M059J (cell line): ENCODE results near the gene PM20D2. TPM values are rescaled to one million over a fixed set of nuclear protein-coding genes. Genes with fewer than 3 reads are reported as not detected.

Experiments
- DNase-seq: peaks from one replicate; pipeline ENCODE4 v3.0.0-alpha.2; 2012; ENCODE audit warnings: low read depth
- total RNA-seq: library from RNA; depleted of rRNA; stranded (reverse); fragments of >200 nt; shearing (Covaris generic); gene quantifications from 2 replicates; pipeline ENCODE4 v1.2.3, GENCODE V29; 2014; rRNA removed

Gene PM20D2
- total RNA-seq, 1 experiment from 2014 or later: 12.4 TPM

GRCh38 chr6:89204096-89204495 is 58.2 kb downstream of the PM20D2 start:
- DNase-seq: no peak

DNA sequence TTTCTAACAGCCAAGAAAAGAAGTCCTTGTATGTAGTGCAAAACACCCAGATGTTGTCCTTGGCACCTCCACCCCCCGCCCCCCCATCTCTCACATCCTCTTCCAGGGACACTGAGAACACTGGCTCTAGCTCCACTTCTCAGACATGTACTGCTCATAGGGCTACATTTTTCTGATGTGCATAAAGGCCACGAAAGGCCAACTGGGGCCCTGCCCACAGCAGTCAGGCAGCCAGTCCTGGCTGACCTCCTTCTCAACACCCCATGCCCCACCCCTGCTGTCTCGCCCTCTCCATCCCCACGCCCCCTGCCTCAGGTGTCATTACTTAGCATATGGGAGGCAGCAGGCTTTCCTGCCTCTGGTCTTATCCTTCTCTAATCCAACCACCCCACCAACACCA is 60.0 kb downstream of the PM20D2 start:
- no peak for DNase-seq

GRCh38 chr6:89208551-89208950 is 62.7 kb downstream of the PM20D2 start:
- no peak for DNase-seq

GRCh38 chr6:89209457-89209856 is 63.6 kb downstream of the PM20D2 start:
- peak; percentile 2 for DNase-seq

GRCh38 chr6:89212472-89212871 is 66.6 kb downstream of the PM20D2 start:
- no peak for DNase-seq

DNA sequence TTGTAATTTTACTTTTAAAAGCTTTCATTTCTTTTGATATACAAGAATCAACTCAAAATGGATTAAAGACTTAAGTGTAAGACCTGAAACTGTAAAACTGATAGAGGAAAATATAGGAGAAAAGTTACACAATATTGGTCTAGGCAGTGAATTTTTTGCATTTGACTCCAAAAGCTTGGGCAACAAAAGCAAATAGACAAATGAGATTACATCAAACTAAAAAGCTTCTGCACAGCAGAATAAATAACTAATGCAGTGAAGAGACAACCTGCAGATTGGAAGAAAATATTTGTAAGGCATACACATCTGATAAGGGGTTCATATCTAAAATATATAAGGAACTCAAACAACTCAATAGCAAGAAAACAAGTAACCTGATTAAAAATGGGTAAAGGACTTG is 68.3 kb downstream of the PM20D2 start:
- DNase-seq: no peak

Other genes starting within 250 kb of the PM20D2 start
- 14.3 and 21.7 TPM in 2 replicates for gene RNGTT, start 182.4 kb upstream of the PM20D2 start, total RNA-seq
- 20.3 and 31.1 TPM in 2 replicates for gene PNRC1, start 65.3 kb upstream of the PM20D2 start, total RNA-seq
- gene SRSF12, start 28.0 kb upstream of the PM20D2 start, total RNA-seq: not detected in 2 replicates
- gene GABRR1, start 71.3 kb downstream of the PM20D2 start, total RNA-seq: not detected in 2 replicates
- gene GABRR2, start 169.2 kb downstream of the PM20D2 start, total RNA-seq: 0.25 TPM in 1 of 2 replicates, not detected in the other
- gene UBE2J1, start 206.7 kb downstream of the PM20D2 start, total RNA-seq: 18.6 and 28.8 TPM in 2 replicates